Measurements from ENCODE around the gene S100A9. TPM values are rescaled to one million over a fixed set of nuclear protein-coding genes. Genes with fewer than 3 reads are reported as not detected.

S100A9 gene
- total and polyA plus RNA-seq, 2 of the 8 experiments (the other 6 are each of a cell fraction or from before 2014, with no cell fraction given) = not detected

- H2BK20ac ChIP-seq (ENCODE audit: low read length) = no peak overlapping the region
- no peak overlapping the region for H3K4me3 ChIP-seq (ENCODE audit: extremely low read depth in 1 of 4, insufficient read depth in 2 of 4, low read depth in 3 of 4, low read length in 4 of 4)
- no peaks in the 10 kb centered on the region; the same call in 1 of the 2 replicates for H3K23me2 ChIP-seq (ENCODE audit: low read depth, low read length)
- H4K5ac ChIP-seq (ENCODE audit: insufficient read length, low read depth, low read length) = no peak overlapping the region
- no peak overlapping the region for H2BK120ac ChIP-seq (replicated peaks; ENCODE audit: low read depth, low read length)
- no peaks in the 10 kb centered on the region for H3K36me3 ChIP-seq (ENCODE audit: control insufficient read depth in 2 of 4, insufficient read depth in 4 of 4, low read length in 3 of 4)
- H4K8ac ChIP-seq (ENCODE audit: extremely low read depth, insufficient read depth, low read length) = no peak overlapping the region
- ChIA-PET CTCF (ENCODE audit: partially characterized antibody) (interaction anchor here (0.9 to 2.5 kb wide), 5 partner anchors 40 to 135 kb away, joined by 3 to 10 read pairs (median 4); no protein-coding TSS in a partner anchor), POLR2A (ENCODE audit: partially characterized antibody) (no interaction called here)
- H2AK5ac ChIP-seq (ENCODE audit: low read depth, low read length) = no peak overlapping the region
- H3K9me3 ChIP-seq (ENCODE audit: insufficient read depth in 2 of 2, low read depth in 1 of 2, low read length in 1 of 2) = no peaks in the 10 kb centered on the region
- H3K23ac ChIP-seq (ENCODE audit: insufficient read length) = no peak overlapping the region
- no peak overlapping the region for H3K9ac ChIP-seq (replicated peaks in 1 of 4; ENCODE audit: extremely low read depth in 1 of 4, low read depth in 3 of 4, low read length in 3 of 4)
- H3K4me1 ChIP-seq (replicated peaks in 1 of 4; ENCODE audit: control insufficient read depth in 3 of 4, insufficient read depth in 4 of 4, low read length in 3 of 4) = no peaks in the 10 kb centered on the region; a peak in 1 of 7 replicates
- H3K18ac ChIP-seq (ENCODE audit: extremely low read depth, low read length) = no peak overlapping the region
- H3K27me3 ChIP-seq (replicated peaks in 1 of 4; ENCODE audit: control insufficient read depth in 3 of 4, extremely low read depth in 1 of 4, insufficient read depth in 3 of 4, low read length in 3 of 4) = no peaks in the 10 kb centered on the region
- no peak for TF ChIP-seq SP1 (IDR thresholded peaks at IDR 0.05; ENCODE audit: low read depth, low read length)
- no peak for TF ChIP-seq RFX5 (IDR thresholded peaks at IDR 0.05; ENCODE audit: borderline replicate concordance, low read depth, low read length)
- TF ChIP-seq SRF (IDR thresholded peaks at IDR 0.05; ENCODE audit: low read depth, low read length) = no peak
- no peak for TF ChIP-seq SIRT6 (IDR thresholded peaks at IDR 0.05; ENCODE audit: low read length)
- TF ChIP-seq CBX5 (IDR thresholded peaks at IDR 0.05; ENCODE audit: low read depth, low read length) = no peak
- no peak for TF ChIP-seq JUND (IDR thresholded peaks at IDR 0.05; ENCODE audit: low read length)
- no peak for TF ChIP-seq POU5F1 (IDR thresholded peaks at IDR 0.05; ENCODE audit: low read depth, low read length)
- no peak for TF ChIP-seq EGR1 (IDR thresholded peaks at IDR 0.05; ENCODE audit: borderline replicate concordance, low read depth, low read length)
- TF ChIP-seq SP2 (IDR thresholded peaks at IDR 0.05; ENCODE audit: low read length) = no peak
- no peak for TF ChIP-seq HDAC2 (IDR thresholded peaks at IDR 0.05; ENCODE audit: borderline replicate concordance in 1 of 2, low read depth in 2 of 2, low read length in 2 of 2)
- no peak for TF ChIP-seq TBP (IDR thresholded peaks at IDR 0.05; ENCODE audit: low read depth, low read length)
- no peak overlapping the region for H3K56ac ChIP-seq (replicated peaks; ENCODE audit: insufficient read length, low read depth, low read length)
- no peaks in the 10 kb centered on the region for H3K79me2 ChIP-seq (ENCODE audit: control insufficient read depth in 1 of 2, insufficient read depth in 2 of 2, low read length in 2 of 2)
- FAIRE-seq = no peak
- H2AFZ ChIP-seq (ENCODE audit: low read length) = no peak overlapping the region
- no peak overlapping the region for H2BK15ac ChIP-seq (ENCODE audit: low read length)
- H3K79me1 ChIP-seq (ENCODE audit: low read depth, low read length) = no peaks in the 10 kb centered on the region
- no peak overlapping the region for H3K14ac ChIP-seq (ENCODE audit: insufficient read length)
- no peak overlapping the region for H4K91ac ChIP-seq (replicated peaks; ENCODE audit: insufficient read length, low read length)
- no peak overlapping the region for H3K4ac ChIP-seq (replicated peaks; ENCODE audit: insufficient read length, low read depth, low read length)
- no peaks in the 10 kb centered on the region for H4K20me1 ChIP-seq (replicated peaks in 1 of 2; ENCODE audit: control insufficient read depth in 1 of 2, insufficient read depth in 2 of 2, low read length in 2 of 2)
- no peak overlapping the region for H2BK12ac ChIP-seq (ENCODE audit: low read depth, low read length)
- H3K27ac ChIP-seq (ENCODE audit: low read depth, low read length) = no peak overlapping the region
- no peak overlapping the region for H3K4me2 ChIP-seq (ENCODE audit: insufficient read depth in 1 of 2, low read depth in 2 of 2, low read length in 2 of 2)
- no peak overlapping the region for H2BK5ac ChIP-seq (ENCODE audit: low read depth, low read length)
- DNase-seq (ENCODE audit: low read depth in 1 of 2, low spot score in 2 of 2) = no peak
- 87% methylated on average over 2 of the region's 2 CpGs; no CpG with 5 or more reads in 1 of the 2 experiments for WGBS, 2 experiments (ENCODE audit: extremely low coverage in 1 of 2, insufficient coverage in 1 of 2, insufficient read length in 1 of 2, insufficient replicate concordance in 2 of 2, low coverage in 1 of 2, low lambda C conversion rate in 2 of 2, missing lambda C conversion rate in 1 of 2)
These were observed 2.5 kb downstream of the S100A9 start for GRCh38 chr1:153360190-153360589.
